Measurements from ENCODE around the gene ZNF554.
"Not testable (repeated sequence)": the region's sequence is repeated elsewhere in the genome, so short reads cannot be mapped to it uniquely, and the experiment has no call there.

Gene ZNF554

DNA sequence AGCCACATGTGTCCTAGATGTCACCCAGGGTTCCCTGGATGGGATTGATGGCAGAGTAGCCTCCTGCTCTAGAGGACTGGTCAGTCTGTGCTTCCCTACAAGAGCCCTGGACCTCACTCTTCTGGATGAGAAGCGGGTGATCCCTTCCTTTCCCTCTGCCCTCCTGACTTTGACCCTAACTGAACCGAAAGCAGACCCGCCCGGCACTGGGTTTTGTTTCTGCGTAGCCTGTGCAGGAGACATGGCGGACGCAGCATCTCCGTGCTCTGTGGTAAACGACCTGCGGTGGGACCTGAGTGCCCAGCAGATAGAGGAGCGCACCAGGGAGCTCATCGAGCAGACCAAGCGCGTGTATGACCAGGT lies 29.5 kb upstream of the ZNF554 start:
- no peak overlapping the region for H3K4me3 ChIP-seq (ENCODE audit: low read depth, low read length)

DNA sequence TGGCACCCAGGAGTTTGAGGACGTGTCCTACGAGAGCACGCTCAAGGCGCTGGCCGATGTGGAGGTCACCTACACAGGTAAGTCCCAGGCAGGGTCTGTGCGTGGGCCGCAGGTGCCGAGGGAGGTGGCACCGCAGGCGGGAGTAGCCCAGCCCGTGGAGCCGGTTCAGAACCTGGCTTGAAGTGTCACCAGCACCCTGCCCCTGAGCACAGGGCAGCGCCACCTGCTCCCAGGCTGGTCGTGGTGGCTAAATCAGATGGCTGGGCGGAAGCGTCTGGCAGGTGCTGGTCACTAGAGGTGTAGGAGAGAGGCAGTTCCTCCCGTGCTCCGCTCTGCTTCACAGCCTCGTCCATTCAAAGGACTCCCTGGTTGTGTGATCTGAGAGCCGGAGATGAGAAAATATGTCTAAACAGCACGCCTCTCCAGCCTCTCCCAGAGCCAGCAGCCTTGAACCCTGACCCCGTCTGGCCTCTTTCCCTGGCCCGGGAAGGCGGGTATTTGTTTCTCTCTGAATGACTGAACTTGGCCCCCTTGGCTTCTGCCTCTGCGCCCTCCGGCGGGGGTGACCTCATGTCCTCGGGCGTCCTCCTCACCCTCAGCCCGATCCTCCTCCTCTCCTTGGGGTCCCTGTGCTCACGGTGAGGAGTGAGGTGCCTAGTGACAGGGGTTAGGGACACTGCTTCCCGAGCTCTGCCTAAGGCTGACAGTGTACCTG lies 29.0 kb upstream of the ZNF554 start:
- no peak for DNase-seq (ENCODE audit: low read depth)
- no peak overlapping the region for H3K4me3 ChIP-seq (ENCODE audit: low read depth, low read length)

More for the DNA sequence above, 29.5 kb upstream of the ZNF554 start:
- no peak for DNase-seq (ENCODE audit: low read depth)

DNA sequence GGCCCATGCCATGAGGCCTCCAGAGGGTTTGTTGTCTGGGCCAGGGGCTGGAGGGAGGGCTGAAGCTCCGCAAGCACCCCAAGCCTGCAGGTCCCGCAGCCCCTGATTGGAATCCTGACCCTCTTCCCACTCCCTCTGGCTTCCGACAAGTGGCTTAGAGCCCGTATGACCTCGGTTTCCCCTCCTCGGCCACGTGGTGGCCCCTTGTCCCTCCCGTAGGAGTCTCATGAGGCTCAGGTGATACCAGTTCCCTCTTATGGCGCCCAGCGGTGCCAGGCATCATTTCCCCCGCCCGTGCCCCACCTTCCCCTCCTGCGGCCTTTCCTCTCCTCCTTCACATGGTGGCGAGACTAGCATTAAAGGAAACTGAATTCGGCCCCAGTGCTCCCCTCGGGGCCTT lies 28.2 kb upstream of the ZNF554 start:
- DNase-seq (ENCODE audit: low read depth), result no peak
- no peak overlapping the region for H3K4me3 ChIP-seq (ENCODE audit: low read depth, low read length)

DNA sequence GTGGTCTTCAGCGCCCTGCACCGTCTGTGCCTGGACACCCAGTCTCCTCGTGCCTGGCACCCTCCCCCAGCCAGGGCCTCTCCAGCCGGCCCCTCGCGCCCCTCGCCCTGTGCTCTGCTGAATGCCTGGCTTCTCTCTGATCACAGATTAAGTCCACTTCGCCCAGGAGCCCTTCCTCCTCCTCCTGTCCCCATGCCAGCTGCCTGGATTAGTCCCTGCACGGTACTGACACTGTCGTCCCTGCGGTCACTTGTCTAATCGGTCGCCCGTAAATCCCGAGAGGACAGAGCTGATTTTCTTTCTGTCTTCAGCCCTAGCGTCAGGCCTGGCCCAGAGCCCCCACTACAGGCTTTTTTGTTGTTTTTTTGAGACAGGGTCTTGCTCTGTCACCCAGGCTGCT lies 27.8 kb upstream of the ZNF554 start:
- no peak for DNase-seq (ENCODE audit: low read depth)
- H3K4me3 ChIP-seq (ENCODE audit: low read depth, low read length), result no peak overlapping the region

DNA sequence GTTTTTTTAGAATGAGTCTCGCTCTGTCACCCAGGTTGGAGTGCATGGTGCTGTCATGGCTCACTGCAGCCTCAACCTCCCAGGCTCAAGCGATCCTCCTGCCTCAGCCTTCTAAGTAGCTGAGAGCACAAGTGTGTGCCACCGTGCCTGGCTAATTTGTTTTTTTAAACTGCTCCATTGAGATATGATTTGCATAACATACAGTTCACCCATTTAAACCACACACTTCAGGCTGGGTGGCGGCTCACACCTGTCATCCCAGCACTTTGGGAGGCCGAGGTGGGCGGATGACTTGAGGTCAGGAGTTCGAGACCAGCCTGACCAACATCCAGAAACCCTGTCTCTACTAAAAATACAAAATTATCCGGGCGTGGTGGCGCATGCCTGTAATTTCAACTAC lies 27.0 kb upstream of the ZNF554 start:
- DNase-seq (ENCODE audit: low read depth); H3K4me3 ChIP-seq (ENCODE audit: low read depth, low read length): not testable (repeated sequence)

DNA sequence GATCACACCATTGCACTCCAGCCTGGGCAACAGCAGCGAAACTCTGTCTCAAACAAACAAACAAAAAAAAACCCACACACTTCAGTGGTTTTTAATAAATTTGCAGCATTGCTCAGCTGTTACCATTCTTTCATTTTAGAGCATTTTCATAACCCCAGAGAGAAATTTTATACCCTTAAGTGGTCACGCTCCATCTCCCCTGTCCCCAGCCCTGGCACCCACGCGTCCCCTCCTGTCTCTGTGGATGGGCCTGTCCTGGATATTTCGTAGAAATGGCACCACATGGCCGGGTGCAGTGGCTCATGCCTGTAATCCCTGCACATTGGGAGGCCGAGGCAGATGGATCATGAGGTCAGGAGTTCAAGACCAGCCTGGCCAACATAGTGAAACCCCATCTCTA lies 26.5 kb upstream of the ZNF554 start:
- no peak for DNase-seq (ENCODE audit: low read depth)

DNA sequence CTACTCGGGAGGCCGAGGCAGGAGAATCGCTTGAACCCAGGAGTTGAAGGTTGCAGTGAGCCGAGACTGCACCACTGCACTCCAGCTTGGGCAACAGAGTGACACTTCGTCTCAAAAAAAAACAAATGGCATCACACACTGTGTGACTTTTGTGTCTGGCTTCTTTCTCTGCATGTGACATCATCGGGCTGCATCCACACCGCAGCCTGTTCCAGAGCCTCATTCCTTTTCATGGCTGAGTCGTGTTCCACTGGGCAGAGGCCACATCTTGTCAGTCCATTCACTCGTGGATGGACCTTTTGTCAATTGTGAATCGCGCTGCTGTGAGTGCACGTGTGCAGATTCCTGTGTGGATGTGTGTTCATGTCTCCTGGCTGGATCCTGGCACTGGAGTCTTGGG lies 26.1 kb upstream of the ZNF554 start:
- DNase-seq (ENCODE audit: low read depth), result no peak
- no peak overlapping the region for H3K4me3 ChIP-seq (ENCODE audit: low read depth, low read length)

More for the DNA sequence above, 26.5 kb upstream of the ZNF554 start:
- H3K4me3 ChIP-seq (ENCODE audit: low read depth, low read length), result no peak overlapping the region

DNA sequence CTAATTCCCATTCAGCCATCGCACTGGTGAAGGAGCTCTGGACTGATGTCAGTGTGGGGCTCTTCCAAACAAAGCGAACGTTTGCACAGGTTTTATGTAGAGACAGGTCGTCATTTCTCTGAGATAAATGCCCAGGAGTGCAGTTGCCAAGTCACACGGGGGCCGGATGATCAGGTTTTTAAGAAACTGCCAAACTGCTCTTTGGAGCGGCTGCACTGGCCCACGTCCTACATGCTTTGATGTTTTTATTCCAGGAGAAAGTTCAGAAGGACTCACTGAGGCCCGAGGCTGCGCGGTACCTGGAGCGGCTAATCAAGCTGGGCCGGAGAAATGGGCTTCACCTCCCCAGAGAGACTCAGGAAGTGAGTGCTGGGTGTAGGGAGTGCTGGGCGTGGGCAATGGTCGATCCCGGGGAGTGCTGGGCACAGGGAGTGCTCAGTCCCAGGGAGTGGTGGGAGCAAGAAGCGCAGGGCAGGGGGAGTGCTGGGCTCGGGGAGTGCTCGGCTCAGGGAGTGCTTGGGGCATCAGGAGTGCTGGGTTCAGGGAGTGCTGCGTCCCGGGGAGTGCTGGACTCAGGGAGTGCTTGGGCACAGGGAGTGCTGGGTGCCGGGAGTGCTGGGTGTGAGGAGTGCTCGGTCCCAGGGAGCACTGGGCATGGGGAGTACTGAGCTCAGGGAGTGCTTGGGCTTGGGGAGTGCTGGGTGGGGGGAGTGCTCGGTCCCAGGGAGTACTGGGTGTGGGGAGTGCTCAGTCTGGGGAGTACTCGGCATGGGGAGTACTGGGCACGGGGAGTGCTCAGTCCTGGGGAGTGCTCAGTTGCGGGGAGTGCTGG lies 23.6 kb upstream of the ZNF554 start:
- DNase-seq (ENCODE audit: low read depth), result no peak

DNA sequence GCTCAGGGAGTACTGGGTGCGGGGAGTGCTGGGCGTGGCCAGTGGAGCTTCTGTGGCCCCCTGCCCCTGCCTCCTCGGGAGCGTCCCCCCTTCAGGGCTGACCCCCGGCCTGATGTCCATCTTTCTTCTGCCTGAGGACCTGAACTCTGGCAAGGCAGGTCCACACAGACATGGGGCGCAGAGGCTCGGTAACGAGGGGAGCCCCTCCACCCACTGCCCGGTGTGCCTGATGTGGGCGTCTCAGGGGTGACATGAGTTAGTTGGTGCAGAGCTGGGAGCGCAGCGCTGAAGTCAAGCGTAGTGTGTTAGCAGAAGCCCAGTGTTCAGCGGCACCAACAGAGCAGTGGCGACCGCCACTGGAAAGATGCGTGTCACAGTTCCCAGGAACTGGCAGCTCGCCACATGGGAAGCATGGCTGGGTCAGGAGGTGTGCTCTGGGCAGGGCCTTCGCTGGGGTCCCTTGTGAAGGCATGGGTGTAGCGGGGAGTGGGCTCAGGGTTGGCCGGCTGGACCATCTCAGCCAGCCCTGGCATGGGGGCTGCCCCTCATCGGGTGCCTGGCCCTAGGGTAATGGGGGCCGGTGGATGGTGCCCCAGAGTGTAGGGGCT lies 22.9 kb upstream of the ZNF554 start:
- H3K4me3 ChIP-seq (ENCODE audit: low read depth, low read length), result no peak overlapping the region
- no peak for DNase-seq (ENCODE audit: low read depth)

More for the DNA sequence above, 23.6 kb upstream of the ZNF554 start:
- no peak overlapping the region for H3K4me3 ChIP-seq (ENCODE audit: low read depth, low read length)

DNA sequence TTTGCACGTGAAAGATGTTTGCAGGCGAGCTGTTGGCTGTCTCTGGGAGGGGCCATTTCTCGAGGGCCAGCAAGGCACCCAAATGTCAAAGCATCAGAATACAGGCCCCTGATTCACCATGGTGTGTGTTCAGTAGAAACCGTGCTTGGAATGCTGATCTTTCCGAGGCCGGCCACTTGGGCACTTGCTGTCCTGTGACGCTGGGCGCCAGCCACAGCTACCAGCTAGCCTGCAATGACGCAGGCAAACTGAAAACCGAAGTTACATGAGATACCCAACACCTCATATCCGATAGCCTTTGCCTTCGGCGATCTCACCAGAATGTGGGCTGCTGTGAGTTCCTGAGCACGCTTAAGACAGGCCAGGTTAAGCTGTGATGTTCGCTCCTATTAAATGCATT lies 22.4 kb upstream of the ZNF554 start:
- H3K4me3 ChIP-seq (ENCODE audit: low read depth, low read length), result no peak overlapping the region
- DNase-seq (ENCODE audit: low read depth), result no peak

DNA sequence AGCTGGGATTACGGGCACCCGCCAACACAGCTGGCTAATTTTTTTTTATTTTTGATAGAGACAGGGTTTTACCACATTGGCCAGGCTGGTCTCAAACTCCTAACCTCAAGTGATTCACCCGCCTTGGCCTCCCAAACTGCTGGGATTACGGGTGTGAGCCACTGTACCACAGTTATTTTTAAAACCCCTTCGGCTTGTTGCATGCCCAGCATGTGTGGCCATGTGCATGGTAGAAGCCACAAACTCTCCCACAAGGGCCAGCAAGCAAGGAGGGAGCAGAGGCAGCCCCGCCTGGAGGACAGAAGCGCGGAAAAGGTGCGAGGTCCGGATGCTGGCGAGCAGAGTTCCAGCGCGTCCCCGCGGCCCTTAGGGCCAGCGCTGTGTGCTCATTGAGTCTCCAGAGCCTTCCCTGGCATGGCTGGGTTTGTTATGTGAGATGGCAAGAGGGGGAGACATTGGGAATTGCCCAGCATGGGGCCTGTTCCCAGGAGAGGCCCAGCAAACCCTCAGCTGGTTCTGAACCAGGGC lies 21.4 kb upstream of the ZNF554 start:
- H3K4me3 ChIP-seq (ENCODE audit: low read depth, low read length), result no peak overlapping the region
- DNase-seq (ENCODE audit: low read depth), result no peak

DNA sequence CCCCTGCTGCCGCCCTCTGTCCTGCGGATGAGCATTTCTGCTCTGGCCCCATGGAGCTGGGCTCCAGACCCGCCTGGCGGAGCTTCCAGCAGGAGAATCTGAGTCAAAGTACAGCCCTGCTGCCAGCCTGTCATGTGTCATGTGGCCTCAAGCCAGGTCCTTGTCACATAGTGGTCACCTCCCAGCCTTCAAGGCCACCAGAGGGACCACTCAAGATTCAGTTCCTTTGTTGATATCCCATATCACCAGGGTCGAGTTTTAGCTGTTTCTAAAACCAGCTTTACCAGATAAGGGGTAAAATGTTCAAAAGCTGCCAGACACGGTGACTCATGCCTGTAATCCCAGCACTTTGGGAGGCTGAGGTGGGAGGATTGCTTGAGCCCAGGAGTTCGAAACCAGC lies 20.9 kb upstream of the ZNF554 start:
- H3K4me3 ChIP-seq (ENCODE audit: low read depth, low read length), result no peak overlapping the region
- no peak for DNase-seq (ENCODE audit: low read depth)

DNA sequence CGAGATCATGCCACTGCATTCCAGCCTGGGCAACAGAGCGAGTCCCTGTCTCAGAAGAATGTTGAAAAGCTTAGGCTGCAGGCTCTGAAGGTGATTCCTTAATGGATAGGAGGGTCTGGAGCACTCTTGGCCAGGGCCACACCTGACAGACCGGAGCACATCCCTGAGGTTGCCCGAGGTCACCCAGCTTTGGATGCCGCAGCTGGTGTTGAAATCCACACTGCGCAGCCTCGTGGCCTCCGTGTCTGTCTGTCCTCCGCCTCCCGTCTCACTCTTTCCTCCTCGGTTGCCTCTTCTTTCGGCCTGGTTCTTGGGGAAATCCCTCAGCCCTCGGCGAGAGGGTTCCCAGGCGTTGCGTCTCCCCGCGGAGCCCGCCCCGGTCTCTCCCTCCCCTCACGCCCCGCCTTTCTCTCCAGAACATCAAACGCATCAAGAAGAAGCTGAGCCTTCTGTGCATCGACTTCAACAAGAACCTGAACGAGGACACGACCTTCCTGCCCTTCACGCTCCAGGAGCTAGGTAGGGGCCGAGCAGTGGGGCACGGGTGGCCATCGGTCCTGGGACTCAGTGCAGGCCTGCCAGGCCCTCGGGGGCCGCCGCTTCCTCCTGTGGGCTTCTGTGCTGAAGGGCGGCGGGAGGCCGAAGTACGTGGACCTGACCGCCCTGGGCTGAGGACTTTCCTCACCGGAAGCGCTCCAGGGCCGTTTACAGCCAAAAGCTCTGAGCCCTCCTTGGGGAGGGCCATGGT lies 20.2 kb upstream of the ZNF554 start:
- no peak for DNase-seq (ENCODE audit: low read depth)

DNA sequence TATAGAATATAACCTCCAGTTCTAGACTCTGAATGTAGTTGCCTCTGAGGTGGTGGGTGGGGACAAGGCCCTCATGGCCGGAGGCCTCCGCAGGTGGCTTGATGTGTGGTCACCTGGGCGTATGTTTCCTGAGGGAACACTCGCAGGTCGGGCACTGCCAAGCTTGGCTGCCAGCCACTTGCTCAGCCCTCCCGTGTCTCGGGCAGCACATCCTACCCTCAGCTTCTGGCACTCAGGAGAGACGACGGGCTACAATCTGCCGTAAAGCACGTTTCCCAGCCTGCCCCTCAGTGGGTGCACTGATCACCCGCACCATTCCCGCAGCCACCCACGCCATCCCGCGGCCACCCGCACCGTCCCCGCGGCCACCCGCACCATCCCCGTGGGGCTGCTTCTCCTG lies 19.2 kb upstream of the ZNF554 start:
- DNase-seq (ENCODE audit: low read depth), result no peak
- no peak overlapping the region for H3K4me3 ChIP-seq (ENCODE audit: low read depth, low read length)

More for the DNA sequence above, 20.2 kb upstream of the ZNF554 start:
- H3K4me3 ChIP-seq (ENCODE audit: low read depth, low read length), result no peak overlapping the region

DNA sequence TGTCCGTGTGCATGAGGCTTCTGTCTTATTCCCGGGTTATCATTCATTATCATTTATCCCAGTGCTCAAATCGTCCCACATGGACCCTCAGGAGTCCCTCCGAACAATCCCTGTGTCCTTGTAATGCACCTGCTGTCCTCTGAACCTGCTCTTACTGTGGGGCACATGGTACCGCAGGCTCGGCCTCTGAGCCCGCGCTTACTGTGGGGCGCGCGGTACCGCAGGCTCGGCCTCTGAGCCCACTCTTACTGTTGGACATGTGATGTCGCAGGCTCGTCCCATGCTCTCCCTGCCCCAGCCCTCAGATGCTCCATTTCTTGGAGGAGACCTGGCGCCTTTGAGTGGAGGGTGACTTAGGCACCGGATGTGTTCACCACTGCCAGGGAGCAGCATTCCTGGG lies 16.8 kb upstream of the ZNF554 start:
- H3K4me3 ChIP-seq (ENCODE audit: low read depth, low read length), result no peak overlapping the region
- DNase-seq (ENCODE audit: low read depth), result no peak

DNA sequence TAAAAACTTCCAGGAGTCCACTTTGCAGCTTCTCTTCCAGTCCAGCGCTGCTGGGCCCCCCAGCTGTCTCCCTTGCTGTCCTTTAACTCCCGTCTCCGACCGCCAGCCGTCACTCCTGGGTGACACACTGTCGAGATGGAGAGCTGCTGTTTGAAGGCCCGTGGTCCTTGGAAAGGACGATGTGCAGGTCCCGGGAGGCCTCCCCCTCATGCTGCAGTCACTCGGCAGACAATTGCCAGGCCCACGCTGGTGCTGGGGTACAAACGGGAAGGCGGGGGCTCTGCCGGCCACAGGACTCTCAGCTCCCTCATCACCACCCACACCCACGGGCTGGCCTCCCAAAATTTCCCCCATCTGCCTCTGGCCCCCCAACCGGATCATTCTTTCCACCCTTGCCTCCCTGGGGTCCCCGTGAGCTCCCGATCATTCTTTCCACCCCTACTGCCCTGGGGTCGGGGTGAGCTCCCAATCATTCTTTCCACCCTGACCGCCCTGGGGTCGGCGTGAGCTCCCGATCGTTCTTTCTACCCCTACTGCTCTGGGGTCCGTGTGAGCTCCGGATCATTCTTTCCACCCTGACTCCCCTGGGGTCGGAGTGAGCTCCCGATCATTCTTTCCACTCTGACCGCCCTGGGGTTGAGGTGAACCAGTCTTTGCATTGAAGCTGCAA lies 16.0 kb upstream of the ZNF554 start:
- no peak for DNase-seq (ENCODE audit: low read depth)
- H3K4me3 ChIP-seq (ENCODE audit: low read depth, low read length), result no peak overlapping the region

DNA sequence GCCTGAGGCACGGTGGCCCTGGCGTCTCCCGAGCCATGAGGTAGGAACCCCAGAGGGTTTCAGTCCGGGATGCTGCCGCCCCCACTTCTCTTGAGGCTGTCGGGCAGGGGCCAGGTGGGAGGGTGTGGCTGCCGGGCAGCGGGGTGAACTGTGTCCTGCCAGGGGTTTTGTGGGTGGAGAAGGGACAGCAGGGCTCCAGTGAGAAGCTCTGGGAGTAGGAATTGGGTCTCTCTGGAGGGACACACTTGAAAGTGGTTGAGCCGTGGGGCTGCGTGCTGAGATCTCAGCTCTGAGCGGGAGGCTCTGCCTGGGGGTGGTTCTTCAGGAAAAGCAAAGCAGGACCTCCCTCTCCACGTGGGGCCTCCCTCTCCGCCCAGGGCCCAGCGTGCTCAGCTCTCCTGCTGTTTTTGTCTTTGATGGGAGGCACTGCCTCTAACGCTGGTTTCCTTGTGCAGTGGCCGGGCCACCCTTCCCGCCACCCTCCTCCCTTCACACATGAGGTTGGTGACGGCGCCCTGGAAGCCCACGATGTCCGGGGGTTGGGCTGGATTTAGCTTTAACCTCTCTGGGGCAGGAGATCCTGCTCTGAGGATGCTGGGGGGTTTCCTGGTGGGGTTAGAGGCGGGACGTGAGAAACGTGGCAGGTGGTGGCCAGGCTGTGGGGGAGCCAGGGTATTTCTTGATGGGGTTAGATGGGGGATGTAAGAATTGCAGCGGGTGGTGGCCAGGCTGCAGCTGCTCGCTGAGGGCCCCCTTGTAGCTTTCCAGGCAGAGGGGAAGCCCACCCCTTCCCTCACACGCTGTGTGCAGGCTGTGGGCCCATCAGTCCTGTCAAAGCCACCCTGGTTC lies 15.3 kb upstream of the ZNF554 start:
- DNase-seq (ENCODE audit: low read depth), result no peak
- no peak overlapping the region for H3K4me3 ChIP-seq (ENCODE audit: low read depth, low read length)

DNA sequence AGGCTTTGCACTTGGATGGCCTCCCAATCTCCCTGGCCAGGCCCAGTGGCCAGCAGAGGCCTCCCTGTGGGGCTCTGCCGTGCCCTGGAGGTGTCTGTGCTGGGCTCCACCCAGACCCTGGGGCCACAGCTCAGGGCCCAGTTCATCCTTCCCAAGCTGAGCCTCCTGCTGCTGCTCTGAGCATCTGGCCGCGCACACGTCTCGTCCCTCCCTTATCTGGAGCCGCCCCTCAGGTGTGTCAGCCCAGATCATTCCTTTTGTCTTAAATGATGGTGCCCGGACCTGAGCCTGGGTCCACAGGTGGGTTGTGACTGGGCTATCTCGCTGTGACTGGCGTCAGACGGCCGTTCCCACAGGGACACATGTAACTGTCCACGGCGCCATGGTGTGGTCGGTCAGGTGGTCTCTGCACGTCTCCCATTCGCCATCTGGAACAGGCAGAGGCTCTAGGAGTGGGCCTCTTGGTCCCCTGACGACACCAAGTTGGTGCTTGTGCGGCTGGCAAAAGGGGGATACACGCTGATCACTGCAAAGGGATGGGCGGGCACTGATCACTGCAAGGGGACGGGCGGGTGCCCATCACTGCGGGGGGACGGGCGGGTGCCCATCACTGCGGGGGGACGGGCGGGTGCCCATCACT lies 14.3 kb upstream of the ZNF554 start:
- no peak overlapping the region for H3K4me3 ChIP-seq (ENCODE audit: low read depth, low read length)
- DNase-seq (ENCODE audit: low read depth), result no peak

Data from skeletal muscle cell (primary cell).